Activated T-cell treated with anti-CD3 and anti-CD28 coated beads, Interleukin-2, amount 50 U/mL, for 4 hours (primary cell): ENCODE data around the gene CHSY3. TPM values are rescaled to one million over a fixed set of nuclear protein-coding genes. Genes with fewer than 3 reads are reported as not detected.
"Not testable (repeated sequence)": the region's sequence is repeated elsewhere in the genome, so short reads cannot be mapped to it uniquely, and the experiment has no call there.

ENCODE experiments used
- ATAC-seq, 2 donors: fragments of 200-7000 bp; cut with Tn5 transposase; one replicate each; pipeline ENCODE4 v1.10.0; 2021
- DNase-seq: peaks from one replicate; pipeline ENCODE4 v3.0.0-alpha.2; 2020
- H3K27me3 Mint-ChIP-seq: one replicate; pipeline ENCODE4 v1.8.0; 2021; ENCODE audit warnings: low read depth, mixed read lengths
- H3K36me3 Mint-ChIP-seq: one replicate; pipeline ENCODE4 v1.8.0; 2022; ENCODE audit warnings: mixed read lengths; ENCODE audit not compliant: insufficient read depth
- H3K4me1 Mint-ChIP-seq: one replicate; pipeline ENCODE4 v1.8.0; 2021; ENCODE audit warnings: low read depth, mixed read lengths
- H3K4me3 Mint-ChIP-seq: one replicate; pipeline ENCODE4 v1.8.0; 2021; ENCODE audit warnings: mild to moderate bottlenecking, moderate library complexity, mixed read lengths
- H3K9me3 Mint-ChIP-seq: one replicate; pipeline ENCODE4 v1.8.0; 2021; ENCODE audit warnings: mixed read lengths
- total RNA-seq, 3 donors: library from RNA; stranded (reverse); gene quantifications; one replicate each; pipeline ENCODE4 v1.2.1, GENCODE V29; 2021

Gene CHSY3
- total RNA-seq, 3 donors from 2014 or later: not detected

DNA sequence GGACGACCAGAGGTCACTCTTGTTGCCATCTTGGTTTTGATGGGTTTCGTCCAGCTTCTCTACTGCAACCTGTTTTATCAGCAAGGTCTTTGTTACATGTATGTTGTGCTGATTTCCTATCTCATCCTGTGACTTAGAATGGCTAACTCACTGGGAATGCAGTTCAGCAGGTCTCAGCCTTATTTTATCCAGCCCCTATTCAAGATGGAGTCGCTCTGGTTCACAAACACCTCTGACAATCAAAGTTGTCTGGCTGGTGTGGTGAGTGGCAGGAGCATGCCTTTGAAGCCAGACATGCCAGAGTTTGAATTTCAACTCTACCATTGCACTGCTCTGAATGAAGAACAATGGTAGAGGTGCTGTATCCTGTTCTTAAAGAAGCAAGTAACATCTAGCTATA, 253.8 kb downstream of the CHSY3 start:
- no peak for DNase-seq
- Mint-ChIP-seq H3K4me3 (no peak overlapping the region), H3K9me3 (no peaks in the 10 kb centered on the region), H3K27me3 (no peaks in the 10 kb centered on the region), H3K36me3 (no peaks in the 10 kb centered on the region), H3K4me1 (no peaks in the 10 kb centered on the region)
- ATAC-seq: no peak

DNA sequence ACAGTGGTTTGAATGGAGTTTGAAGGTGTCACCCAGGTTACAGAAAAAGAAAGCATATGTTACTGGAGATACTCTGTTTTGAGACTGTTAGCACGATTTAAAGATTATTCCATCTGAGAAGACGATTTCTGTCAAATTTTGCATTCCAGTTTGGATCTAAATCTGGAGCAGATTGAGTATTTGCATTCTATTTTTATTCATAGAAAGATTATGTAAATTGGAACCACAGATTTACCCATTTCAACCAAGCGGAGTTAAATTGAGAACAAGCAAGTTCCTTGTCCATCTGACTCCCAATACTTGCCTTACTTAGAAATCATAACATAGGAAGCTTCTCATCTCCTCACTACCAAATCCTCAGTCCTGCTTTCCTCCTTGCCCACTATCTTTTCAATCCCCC, 255.7 kb downstream of the CHSY3 start:
- ATAC-seq (no peak), DNase-seq (no peak)
- Mint-ChIP-seq H3K4me1 (no peaks in the 10 kb centered on the region), H3K27me3 (no peaks in the 10 kb centered on the region), H3K9me3 (no peaks in the 10 kb centered on the region), H3K4me3 (no peak overlapping the region), H3K36me3 (no peaks in the 10 kb centered on the region)

- Mint-ChIP-seq H3K4me3 (no peak overlapping the region), H3K36me3 (no peaks in the 10 kb centered on the region), H3K27me3 (no peaks in the 10 kb centered on the region), H3K4me1 (no peaks in the 10 kb centered on the region), H3K9me3 (no peaks in the 10 kb centered on the region)
- DNase-seq (no peak), ATAC-seq (no peak)
These were observed 260.7 kb downstream of the CHSY3 start for GRCh38 chr5:130164966-130165365.

GRCh38 chr5:130166839-130167490, 262.7 kb downstream of the CHSY3 start:
- Mint-ChIP-seq H3K9me3 (no peaks in the 10 kb centered on the region), H3K36me3 (no peaks in the 10 kb centered on the region), H3K27me3 (no peaks in the 10 kb centered on the region), H3K4me3 (no peak overlapping the region), H3K4me1 (no peaks in the 10 kb centered on the region)
- DNase-seq (no peak), ATAC-seq (no peak)

DNA sequence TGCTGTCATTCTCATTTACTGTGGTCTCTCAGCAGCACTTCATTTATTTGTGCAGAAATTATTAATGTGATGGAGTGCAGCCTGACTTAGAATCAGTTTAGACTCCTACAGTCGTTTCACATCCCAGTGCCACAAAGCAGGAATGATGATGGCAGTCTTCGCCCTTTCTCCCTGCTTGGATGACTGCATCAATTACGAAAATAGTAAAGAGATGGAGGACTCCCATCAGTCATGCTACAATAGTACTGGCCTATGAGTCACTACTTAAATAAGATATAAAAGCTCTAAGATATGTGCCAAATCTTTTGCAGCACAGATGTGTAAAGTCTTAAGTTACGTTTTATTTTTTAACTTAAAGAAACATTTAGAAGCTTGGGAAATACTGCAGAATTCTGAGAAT, 263.9 kb downstream of the CHSY3 start:
- Mint-ChIP-seq H3K4me3 (no peak overlapping the region), H3K4me1 (no peaks in the 10 kb centered on the region)
- ATAC-seq: no peak

DNA sequence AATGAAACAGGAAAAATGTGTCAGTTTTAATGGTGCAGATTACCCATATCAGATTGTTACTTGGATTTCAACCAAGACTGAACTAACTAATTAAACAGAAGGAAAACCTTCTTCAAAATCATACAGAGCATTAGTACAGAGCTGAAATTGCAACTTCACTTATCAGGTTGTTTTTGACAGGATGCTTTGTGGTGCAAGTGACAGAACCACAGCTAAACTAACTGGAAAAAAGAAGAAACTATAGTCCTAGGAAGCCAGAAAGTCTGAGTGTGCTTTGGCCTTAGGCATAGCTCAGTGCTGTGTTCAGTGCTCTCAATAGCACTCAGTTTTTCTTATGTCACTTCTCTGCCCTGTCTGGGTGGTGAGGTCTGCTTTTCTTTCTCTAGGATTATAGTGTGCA, 267.4 kb downstream of the CHSY3 start:
- ATAC-seq (no peak), DNase-seq (no peak)
- Mint-ChIP-seq H3K36me3 (no peaks in the 10 kb centered on the region), H3K4me3 (no peak overlapping the region), H3K4me1 (no peaks in the 10 kb centered on the region), H3K27me3 (no peaks in the 10 kb centered on the region), H3K9me3 (no peaks in the 10 kb centered on the region)

More for the DNA sequence above, 263.9 kb downstream of the CHSY3 start:
- Mint-ChIP-seq H3K36me3 (no peaks in the 10 kb centered on the region), H3K9me3 (no peaks in the 10 kb centered on the region), H3K27me3 (no peaks in the 10 kb centered on the region)
- DNase-seq: no peak

GRCh38 chr5:130183115-130183514, 278.9 kb downstream of the CHSY3 start:
- Mint-ChIP-seq H3K36me3 (no peaks in the 10 kb centered on the region), H3K4me1 (no peaks in the 10 kb centered on the region), H3K4me3 (no peak overlapping the region), H3K9me3 (no peaks in the 10 kb centered on the region), H3K27me3 (peaks cover 3% of the 10 kb centered on the region)
- no peak for ATAC-seq
- no peak for DNase-seq

- DNase-seq (no peak), ATAC-seq (no peak)
- H3K4me1 Mint-ChIP-seq: no peaks in the 10 kb centered on the region
- no peak overlapping the region for H3K4me3 Mint-ChIP-seq
- H3K36me3 Mint-ChIP-seq: no peaks in the 10 kb centered on the region
- H3K27me3 Mint-ChIP-seq: peaks cover 6% of the 10 kb centered on the region
- H3K9me3 Mint-ChIP-seq: no peaks in the 10 kb centered on the region
These were observed 285.7 kb downstream of the CHSY3 start for GRCh38 chr5:130189961-130190360.

DNA sequence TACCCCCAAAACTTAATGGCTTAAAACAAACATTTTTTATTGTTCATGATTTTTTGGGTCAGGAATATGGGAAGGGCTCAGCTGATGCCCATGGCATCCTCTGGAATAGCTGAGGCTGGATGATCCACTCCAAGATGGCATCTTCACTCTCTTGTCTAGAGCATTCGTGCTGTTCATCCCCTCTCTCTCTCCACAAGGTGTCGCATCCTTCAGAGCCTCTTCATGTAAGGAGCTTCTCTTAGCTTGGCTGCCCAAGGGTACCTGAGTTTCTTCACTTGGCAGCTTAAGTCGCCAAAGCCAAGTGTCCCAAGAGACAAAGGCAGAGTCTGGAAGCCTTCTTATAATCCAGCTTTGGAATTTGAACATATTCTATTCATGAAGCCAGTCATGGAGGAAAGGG, 294.7 kb downstream of the CHSY3 start:
- Mint-ChIP-seq H3K4me3 (no peak overlapping the region), H3K27me3 (peaks cover 6% of the 10 kb centered on the region), H3K4me1 (no peaks in the 10 kb centered on the region), H3K36me3 (no peaks in the 10 kb centered on the region), H3K9me3 (peaks cover 9% of the 10 kb centered on the region)
- ATAC-seq (no peak), DNase-seq (no peak)

DNA sequence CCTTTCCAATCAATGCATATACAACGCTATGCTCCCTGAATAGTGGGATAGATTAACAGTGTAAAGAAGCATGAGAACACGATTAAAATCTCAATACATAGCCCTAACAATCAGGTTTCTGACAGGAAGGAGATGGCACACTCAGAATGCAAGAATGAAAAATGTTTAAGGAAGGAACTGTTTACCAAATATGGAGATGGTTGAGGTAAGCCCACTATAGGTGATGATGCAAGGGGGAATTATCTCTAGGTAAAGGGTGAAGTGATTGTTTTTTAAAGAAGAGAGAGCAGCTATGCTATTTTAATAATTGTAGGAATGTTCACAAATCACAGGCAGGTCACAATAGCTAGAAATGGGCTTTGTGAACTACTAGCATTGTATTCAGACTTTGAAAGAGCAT, 302.4 kb downstream of the CHSY3 start:
- ATAC-seq (no peak), DNase-seq (no peak)
- Mint-ChIP-seq H3K27me3 (no peaks in the 10 kb centered on the region), H3K36me3 (no peaks in the 10 kb centered on the region), H3K4me1 (no peaks in the 10 kb centered on the region), H3K4me3 (no peak overlapping the region), H3K9me3 (peaks cover 9% of the 10 kb centered on the region)

DNA sequence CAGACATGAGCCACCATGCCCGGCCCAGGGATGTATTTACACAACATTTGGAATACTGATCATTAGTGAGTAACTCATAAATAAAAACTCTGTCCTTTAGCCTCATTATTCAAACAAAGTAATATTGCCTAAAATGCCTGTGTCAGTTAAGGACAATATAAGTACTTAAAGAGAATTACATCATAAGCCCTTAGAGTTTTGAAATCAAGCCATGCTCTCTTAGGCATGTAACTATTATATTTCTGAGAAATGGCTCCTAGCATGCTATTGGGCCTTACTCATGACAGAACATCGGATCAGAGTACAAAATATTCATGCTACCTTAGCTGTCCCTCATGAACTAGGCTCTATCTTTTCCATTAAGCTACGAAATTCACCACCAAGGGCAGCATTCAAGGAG, 309.3 kb downstream of the CHSY3 start:
- Mint-ChIP-seq H3K36me3 (no peaks in the 10 kb centered on the region), H3K27me3 (peaks cover 2% of the 10 kb centered on the region), H3K9me3 (no peaks in the 10 kb centered on the region), H3K4me1 (no peaks in the 10 kb centered on the region), H3K4me3 (no peak overlapping the region)
- ATAC-seq (no peak), DNase-seq (no peak)

DNA sequence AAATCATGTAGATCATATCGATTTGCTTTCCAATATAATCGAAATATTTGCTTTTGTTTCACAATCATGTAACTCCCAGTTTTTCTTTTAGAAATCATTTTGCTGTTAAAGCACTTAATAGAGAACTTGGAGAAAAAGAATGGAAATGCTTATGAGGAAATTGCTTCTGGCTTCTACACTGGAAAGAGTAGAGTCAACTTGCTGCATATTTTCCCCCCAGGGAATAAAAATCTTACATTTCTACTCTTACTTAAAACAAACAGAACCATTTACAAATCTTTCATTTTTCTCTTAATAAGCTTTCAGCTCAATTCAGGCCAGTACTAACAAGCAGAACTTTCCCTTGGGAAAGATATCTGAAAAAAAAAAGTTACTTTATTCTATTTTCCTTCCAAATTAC, 312.0 kb downstream of the CHSY3 start:
- DNase-seq (no peak), ATAC-seq (no peak)
- H3K9me3 Mint-ChIP-seq: no peaks in the 10 kb centered on the region
- H3K4me1 Mint-ChIP-seq: no peaks in the 10 kb centered on the region
- no peak overlapping the region for H3K4me3 Mint-ChIP-seq
- no peaks in the 10 kb centered on the region for H3K36me3 Mint-ChIP-seq
- peaks cover 2% of the 10 kb centered on the region for H3K27me3 Mint-ChIP-seq

DNA sequence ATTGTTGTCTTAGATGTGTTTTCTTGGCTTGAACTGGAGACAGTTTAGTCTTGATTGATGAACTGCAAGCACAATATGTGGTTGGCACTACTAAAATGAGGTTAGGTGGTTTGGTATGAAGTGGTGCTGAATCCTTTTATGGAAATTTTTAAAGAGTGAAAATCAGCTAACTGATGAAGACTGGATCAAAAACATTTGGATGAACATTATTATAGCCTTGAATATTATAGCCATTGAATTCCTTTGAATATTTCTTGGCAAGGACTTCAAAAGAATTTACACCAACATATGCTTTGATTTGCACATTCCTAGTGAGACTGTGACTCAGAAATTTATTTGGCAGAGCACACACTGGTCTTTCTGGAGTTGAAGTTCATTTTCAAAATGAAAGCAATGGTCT, 318.3 kb downstream of the CHSY3 start:
- no peak overlapping the region for H3K4me3 Mint-ChIP-seq
- H3K36me3 Mint-ChIP-seq: no peaks in the 10 kb centered on the region
- ATAC-seq (no peak), DNase-seq (no peak)
- H3K27me3 Mint-ChIP-seq: no peaks in the 10 kb centered on the region
- no peaks in the 10 kb centered on the region for H3K9me3 Mint-ChIP-seq
- H3K4me1 Mint-ChIP-seq: no peaks in the 10 kb centered on the region

DNA sequence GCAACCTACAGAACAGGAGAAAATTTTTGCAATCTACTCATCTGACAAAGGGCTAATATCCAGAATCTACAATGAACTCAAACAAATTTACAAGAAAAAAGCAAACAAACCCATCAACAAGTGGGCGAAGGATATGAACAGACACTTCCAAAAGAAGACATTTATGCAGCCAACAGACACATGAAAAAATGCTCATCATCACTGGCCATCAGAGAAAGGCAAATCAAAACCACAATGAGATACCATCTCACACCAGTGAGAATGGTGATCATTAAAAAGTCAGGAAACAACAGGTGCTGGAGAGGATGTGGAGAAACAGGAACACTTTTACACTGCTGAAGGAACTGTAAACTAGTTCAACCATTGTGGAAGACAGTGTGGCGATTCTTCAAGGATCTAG, 322.3 kb downstream of the CHSY3 start:
- not testable (repeated sequence) for H3K9me3 Mint-ChIP-seq, H3K4me3 Mint-ChIP-seq, DNase-seq, ATAC-seq, H3K4me1 Mint-ChIP-seq, H3K27me3 Mint-ChIP-seq, H3K36me3 Mint-ChIP-seq

DNA sequence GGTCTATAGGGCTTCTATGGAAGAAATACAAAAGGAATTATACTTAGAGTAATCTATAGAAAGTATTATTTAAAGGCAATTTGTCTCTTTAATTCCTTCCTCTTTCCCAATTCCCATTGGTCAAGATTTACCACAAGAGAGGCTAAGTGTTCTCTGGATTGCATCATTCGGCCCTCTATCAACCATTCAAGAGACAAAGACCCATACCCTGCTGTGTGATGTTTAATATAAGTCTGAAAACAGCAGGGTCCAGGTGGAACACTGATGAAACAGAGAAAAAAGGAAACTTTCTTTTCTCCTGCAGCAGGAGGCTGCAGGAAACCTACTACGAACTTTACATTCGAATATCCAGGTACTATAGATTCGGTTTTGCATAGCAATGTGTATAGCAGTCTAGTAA, 323.4 kb downstream of the CHSY3 start:
- H3K9me3 Mint-ChIP-seq: no peaks in the 10 kb centered on the region
- no peaks in the 10 kb centered on the region for H3K27me3 Mint-ChIP-seq
- H3K36me3 Mint-ChIP-seq: no peaks in the 10 kb centered on the region
- no peak for ATAC-seq
- no peak for DNase-seq
- H3K4me1 Mint-ChIP-seq: no peaks in the 10 kb centered on the region
- H3K4me3 Mint-ChIP-seq: no peak overlapping the region

GRCh38 chr5:130231786-130232185, 327.5 kb downstream of the CHSY3 start:
- no peaks in the 10 kb centered on the region for H3K27me3 Mint-ChIP-seq
- no peaks in the 10 kb centered on the region for H3K36me3 Mint-ChIP-seq
- ATAC-seq (no peak), DNase-seq (no peak)
- no peak overlapping the region for H3K4me3 Mint-ChIP-seq
- H3K4me1 Mint-ChIP-seq: no peaks in the 10 kb centered on the region
- H3K9me3 Mint-ChIP-seq: peaks cover 4% of the 10 kb centered on the region
